Measurements from ENCODE around the gene AKAP9.
"Not testable (repeated sequence)": the region's sequence is repeated elsewhere in the genome, so short reads cannot be mapped to it uniquely, and the experiment has no call there.

Gene AKAP9

DNA sequence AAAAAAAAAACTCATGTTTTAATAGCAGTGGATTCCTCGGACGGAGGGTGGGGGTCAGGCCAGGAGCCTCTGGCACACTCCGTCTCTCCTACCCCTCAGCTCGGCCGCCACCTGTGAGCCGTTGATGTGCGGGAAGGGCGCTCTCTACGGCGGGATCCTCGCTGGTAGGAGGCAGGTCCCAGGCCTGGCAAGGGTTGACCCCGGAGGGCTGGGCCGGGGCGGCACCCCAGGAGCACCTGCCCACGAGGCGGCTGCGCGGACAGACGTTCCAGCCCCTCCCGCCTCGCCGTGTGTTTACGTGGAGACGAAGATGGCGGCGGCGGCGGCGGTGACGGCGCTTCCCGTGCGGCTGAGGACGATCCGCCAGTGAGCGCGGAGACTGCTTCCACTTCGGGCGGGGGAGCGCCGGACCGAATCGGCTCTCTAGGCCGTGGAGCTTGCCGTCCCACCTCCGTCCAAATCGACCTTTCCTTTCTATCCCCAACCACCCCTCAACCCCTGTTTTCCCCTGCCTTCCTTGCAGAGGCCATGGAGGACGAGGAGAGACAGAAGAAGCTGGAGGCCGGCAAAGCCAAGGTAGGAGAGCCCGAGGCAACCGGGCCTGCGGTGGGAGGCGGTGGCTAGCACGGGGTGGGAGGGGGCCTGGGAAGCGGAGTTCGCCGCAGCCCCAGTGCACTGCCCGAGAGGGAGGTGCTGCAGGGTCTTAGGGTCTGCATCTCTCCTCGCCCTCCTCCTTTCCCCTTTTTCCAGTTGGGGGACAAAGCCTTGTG lies at the start of gene AKAP9:
AKAP9 (plus strand) TSS at position 291 of the 770 bp plus-strand sequence; CDS start at position 529, 238 bp downstream.
- DNase-seq (ENCODE audit: low read depth in 2 of 2) = peak; percentile 56 to 75

DNA sequence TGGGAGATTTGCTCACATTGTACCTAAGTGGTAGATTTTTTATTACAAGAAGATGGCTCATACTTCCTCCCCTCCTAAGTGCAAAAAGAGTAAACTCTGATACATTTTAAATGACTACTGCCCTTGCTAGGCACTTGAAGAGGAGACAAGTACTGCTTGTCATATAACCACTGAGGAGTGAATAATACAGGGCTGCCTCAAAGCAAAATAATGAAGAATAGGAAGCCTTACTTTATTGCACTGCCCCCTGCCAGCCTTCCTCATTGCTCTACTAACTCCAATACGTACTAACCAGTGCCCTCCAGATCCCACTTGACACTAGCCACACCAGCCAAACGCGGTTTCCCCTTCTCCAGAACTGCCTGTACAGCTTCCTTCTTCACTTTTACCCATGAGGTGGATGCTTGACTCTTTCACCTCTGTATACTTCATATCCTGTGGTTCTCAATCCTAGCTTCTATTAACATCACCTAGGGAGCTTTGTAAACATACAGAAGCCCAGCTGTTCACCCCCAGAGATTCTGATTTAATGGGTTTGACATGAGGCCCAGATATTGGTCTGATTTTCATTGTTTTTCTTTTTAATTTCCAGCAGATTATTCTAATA lies 48.5 kb upstream of the AKAP9 start:
- no peak for DNase-seq (ENCODE audit: low read depth in 2 of 2)

DNA sequence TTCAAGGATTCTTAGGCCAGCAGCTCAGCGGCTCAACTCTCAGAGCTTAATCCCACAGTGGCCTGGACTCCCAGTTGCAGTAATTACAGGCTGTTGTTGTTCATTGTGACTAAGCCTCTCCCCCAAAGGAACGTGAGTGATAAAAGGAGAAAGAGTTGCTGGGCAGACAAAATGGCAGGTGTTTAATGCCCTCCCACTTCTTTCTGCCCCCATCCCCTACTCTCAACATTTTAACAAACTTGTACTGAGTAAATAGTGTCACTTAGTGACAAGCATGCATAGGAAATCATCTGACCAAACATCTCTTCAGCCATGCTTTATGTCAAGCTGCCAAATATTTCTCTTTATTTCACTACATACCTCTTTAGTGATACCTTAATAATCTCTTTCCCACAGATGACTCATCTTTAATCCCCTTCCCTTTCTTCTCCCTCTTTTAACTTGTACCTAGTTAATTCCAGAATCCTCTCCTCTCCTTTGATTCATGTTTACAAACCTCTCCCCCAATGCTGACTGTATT lies 47.8 kb upstream of the AKAP9 start:
- DNase-seq (ENCODE audit: low read depth in 2 of 2) = no peak

DNA sequence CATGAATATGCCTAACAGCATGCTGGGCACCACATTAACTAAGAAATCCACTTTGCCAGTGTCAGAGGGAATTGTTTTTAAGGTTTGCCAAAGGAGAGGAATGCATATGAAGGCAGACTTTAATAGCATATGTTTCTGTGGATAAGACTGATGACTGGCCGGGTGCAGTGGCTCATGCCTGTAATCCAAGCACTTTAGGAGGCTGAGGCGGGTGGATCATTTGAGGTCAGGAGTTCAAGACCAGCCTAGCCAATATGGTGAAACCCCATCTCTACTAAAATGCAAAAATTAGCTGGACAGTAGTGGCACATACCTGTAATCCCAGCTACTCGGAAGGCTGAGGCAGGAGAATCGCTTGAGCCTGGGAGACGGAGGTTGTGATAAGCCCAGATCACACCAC lies 47.0 kb upstream of the AKAP9 start:
- DNase-seq (ENCODE audit: low read depth in 2 of 2) = not testable (repeated sequence)

DNA sequence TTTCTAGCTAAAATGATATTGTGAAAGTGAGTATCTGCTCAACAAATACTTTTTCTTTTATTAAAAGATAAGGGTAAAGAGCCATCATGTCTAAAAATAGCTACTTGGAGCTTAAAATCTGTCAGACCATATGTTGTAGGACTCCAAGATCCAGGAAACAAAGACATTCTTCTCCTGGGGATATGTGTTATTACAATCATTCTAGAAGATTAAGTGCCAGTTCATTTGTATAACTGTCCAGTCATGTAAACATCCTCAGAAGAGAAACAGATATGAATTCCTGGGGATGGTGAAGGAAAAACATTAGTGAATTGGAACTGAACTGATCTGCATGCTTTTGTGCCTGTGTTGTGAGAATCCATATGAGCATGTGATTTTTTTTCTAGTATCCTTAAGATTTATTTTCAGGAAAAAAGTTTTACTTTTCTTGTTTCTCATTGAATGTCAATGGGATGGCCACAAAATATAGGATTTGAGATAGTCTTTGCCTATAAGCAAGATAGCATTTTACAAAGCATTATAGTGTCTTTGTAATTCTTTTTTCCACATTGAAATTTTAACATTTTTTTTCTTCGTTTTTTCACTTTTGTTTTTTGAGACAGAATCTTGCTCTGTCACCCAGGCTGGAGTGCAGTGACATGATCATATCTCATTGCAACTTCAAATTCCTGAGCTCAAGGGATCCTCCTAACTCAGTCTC lies 45.7 kb upstream of the AKAP9 start:
- no peak for DNase-seq (ENCODE audit: low read depth in 2 of 2)

DNA sequence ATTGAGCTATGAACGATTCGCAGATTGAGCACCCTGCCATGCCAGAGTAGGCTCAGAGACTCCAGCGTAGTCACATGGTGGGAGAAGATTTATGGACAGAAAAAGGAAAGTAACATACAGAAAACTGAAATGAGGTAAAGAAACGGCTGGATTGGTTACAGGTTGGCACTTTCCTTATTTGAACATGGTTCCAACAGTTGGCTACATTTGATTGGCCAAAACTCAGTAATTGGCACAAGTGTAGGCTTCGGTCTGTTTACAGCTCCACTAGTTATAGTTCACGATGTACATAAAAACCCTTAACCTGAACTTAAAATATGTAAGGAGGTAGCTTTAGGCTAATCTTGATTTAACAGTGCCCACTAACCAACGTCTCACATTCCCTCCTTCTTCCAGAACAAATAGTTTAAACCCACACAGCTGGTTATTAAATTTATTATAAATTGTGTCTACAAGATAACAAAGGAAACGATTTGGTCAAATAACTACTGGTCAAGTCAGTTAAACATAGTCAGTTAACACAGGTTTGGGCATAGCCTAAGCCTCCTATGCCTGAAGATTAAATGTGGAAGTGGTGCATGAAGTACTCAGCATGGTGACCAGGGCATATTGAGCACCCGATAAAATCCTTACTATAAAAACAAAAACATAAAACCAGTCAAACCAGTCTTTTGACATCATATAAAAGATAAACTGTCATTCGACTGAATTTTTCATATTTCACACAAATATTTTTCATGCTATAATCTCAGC lies 42.2 kb upstream of the AKAP9 start:
- DNase-seq (ENCODE audit: low read depth in 2 of 2) = no peak

DNA sequence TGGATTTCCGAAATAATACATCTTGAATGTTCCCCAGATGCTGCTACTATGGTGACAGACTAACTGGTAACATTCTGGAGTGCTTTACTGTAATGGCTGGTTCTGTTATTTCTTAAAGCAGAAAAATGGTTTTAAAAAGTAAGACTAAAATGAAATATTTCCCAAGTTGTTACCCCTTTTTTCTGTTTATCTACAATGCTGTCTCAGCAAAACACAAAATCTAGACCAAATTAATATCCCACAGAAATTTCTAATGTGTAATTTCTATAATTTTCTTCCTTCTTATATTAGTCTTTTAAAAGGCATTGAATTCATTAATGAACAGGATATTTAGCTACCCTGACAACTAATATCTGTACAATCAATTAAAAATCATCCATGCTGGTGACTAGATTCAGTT lies 41.1 kb upstream of the AKAP9 start:
- DNase-seq (ENCODE audit: low read depth in 2 of 2) = no peak

DNA sequence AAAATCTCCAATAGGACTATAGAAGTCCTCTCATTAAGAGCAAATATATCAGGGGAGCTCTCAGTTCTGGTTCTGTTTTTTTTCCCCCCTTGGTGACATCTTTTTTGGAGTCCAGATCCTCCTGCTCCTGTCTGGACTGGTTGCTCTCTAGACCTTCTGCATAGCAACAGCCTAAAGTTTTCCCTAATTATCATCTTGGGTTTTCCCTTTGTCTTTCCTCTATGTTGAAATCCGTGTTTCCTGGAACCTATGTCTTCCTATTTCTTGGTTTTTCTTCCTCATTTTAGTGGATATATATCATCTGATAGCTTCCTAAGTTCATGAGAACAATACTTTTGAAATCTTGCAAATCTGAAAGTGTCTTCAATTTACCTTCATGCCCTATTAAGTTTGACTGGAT lies 30.5 kb upstream of the AKAP9 start:
- no peak for DNase-seq (ENCODE audit: low read depth in 2 of 2)

DNA sequence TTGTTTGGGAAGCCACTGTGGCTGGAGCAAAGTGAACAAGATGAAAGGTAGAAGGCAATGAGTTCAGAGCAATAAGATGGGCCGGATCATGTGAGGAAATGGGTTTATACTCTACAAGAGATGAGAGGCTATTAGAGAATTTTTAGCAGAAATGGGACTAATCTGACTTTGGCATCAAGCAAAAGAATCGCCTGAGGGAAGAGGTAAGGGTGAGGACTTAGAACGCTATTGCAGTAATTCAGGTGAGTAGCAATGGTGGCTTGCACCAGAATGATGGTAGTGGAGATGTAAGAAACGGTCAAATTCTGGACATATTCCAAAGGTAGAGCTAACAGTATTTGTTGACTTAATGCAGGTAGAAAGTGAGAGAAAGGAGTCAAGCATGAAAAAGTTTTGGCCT lies 29.5 kb upstream of the AKAP9 start:
- DNase-seq (ENCODE audit: low read depth in 2 of 2) = no peak

DNA sequence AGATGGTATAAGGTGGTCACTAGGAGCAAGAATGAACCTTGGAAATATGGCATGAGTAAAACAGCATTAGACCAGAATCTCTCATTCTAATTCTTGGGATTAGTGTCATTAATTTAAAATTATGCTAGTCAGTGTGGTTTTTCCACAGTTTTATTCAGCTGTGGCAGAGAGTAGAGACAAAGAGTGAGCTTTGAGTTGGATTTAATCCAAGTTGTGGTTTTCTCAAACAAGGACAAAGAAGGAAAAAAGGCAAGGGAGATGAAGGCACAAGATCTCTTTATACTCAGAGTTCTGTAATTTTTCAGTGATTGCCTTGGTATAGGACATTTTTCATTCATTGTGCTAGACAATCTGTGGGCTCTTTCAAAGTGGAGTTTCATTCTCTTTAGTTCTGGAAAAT lies 28.2 kb upstream of the AKAP9 start:
- no peak for DNase-seq (ENCODE audit: low read depth in 2 of 2)

DNA sequence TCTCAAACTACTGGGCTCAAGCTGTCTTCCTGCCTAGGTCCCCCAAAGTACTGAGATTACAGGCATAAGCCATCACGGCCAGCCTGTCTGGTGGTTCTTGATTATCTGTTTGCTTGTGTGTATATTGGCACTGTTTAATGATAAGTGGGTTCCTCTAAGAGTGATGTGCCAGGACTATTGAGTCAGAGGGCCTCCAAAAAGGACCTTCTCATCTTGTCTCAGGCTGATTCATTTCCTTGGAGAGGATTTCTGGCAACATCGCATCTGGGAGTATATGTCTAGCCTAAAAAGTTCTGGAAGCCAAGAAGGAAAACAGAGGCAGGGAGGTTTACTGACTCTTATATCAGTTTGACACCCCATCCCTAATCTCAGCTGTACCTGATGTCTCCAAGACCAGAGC lies 27.1 kb upstream of the AKAP9 start:
- no peak for DNase-seq (ENCODE audit: low read depth in 2 of 2)

DNA sequence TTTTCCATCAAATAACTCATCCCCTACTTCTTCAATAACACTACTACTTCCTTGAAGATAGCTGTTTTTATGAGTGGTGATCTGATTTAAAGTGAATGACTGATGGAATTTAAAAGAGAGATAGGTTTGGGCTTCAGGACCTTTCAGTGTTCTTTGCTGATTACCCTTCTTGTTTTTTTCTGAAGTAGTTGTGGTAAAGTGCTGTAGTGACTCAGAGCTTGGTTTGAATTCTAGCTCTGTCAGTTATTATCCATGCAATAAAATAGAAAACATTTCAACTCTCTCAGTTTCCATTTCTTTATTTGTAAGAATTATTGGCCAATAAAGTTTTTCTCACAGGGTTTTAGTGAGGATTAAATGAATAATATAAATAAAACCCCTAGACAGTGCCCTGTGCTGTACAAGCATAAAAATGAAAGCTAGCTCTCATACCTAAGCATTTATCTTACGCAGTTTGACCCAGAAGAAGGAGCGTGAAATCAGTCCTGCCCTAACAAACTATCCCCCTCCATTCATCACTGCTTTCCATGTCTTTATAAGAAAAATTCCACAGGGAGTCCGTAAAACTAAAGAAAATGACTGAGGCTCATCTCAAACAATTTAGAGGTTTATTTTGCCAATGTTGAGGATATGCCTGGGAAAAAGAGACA lies 25.1 kb upstream of the AKAP9 start:
- DNase-seq (ENCODE audit: low read depth in 2 of 2) = no peak

DNA sequence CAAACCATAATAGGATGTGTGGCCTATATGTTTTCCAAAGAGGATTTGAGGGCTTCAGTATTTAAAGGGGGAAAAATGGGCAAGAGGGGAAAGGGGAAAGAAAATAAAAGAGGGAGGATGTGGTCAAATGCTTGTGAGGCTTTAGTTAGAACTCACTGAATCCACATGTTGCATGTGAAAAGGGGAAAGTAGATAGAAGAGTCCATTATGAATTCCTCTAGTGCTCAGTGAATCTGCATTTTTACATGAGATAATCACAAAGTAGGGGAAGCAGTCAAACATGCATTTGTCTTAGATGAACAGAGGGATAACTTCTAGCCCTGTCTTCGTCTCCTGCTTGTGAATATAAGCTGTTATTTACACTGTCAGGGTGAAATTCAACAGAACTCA lies 24.6 kb upstream of the AKAP9 start:
- DNase-seq (ENCODE audit: low read depth in 2 of 2) = no peak

DNA sequence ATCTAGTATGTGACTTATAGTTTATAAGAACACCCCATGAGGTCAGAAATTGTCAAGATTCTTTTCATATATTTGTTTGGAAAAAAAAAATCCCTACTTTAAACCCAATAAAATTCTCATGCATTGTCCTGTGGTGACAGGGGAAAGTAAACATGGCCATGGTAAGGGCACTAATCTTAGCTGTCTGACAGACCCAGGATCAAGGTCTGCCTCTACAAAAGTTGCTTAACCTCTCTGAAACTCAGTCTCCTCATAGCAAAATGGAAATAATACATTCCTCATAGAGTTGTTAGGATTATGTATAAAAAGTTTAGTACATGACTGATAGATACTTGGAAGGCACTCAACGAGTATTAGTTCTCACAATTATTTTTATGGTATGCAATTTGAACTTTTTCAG lies 22.3 kb upstream of the AKAP9 start:
- no peak for DNase-seq (ENCODE audit: low read depth in 2 of 2)

DNA sequence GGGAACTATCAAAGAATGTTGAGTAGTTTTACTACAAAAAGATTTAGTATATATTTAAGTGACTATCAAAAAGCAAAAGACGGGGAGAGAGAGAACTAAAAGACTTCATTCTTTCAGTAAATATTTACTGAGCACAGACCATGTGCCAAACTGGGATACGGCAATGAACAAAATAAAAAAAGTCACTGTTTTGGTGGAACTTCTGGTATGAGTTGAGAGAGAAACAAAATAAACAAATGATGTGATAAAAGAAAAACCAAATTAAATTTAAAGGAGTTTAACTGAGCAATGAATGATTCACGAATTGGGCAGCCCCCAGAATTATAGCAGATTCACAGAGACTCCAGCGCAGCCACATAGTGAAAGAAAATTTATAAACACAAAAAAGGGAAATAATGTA lies 17.8 kb upstream of the AKAP9 start:
- DNase-seq (ENCODE audit: low read depth in 2 of 2) = no peak

DNA sequence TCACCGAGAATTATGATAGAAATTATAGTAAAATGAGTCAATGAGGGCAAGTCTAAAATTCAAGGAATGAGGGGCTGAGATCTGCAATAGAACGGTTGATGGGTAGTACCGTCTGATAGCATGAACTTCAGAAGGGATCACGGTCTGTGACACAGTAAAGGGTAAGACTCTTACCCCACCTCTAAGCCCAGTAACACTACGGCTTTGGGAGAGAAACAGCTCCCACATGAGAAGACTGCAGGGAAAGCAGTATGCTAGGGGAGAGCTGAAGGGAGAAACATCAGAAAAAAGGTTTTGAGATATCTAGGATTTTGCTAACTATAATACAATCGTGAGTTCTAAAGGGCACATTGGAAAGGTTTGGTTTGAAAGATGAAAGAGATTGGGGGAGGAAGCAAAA lies 12.8 kb upstream of the AKAP9 start:
- DNase-seq (ENCODE audit: low read depth in 2 of 2) = no peak

DNA sequence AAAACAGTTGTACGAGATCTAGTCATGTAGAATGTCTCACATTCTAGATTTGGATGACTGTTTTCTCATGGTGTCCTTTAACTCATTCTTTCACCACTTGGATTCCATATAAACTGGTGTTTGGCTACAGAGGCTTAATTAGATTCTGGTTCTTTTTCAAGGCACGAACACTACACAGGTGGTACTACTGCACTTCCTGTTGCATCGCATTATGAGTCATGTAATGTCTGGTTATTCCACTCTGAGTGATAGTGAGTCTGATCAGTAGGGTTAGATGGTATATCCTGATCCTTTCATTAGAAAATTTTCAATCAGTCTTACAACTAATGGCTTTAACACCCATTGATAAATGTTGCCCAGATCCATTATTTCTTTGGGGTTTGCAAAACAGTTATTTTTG lies 11.2 kb upstream of the AKAP9 start:
- DNase-seq (ENCODE audit: low read depth in 2 of 2) = no peak

DNA sequence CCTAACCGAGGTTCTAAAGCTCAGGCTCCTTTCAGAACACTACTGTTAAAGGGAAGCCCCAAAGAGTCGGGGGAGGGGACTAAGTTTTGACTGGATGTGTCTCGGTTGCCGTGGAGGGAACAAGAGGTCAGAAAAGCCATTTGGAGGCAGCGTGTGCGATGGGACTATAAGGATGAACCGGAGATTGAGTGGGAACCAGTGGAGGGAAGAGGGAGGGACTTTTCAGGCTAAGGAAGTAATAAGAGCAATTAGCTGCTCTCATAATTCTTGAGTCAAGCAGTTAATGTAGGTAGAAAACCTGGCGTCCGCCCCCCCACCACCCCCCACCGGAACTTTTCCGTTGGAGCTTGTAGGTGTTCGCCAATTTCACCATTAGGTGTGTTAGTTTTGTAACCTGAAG lies 491 bp upstream of the AKAP9 start:
- no peak for DNase-seq (ENCODE audit: low read depth in 2 of 2)

DNA sequence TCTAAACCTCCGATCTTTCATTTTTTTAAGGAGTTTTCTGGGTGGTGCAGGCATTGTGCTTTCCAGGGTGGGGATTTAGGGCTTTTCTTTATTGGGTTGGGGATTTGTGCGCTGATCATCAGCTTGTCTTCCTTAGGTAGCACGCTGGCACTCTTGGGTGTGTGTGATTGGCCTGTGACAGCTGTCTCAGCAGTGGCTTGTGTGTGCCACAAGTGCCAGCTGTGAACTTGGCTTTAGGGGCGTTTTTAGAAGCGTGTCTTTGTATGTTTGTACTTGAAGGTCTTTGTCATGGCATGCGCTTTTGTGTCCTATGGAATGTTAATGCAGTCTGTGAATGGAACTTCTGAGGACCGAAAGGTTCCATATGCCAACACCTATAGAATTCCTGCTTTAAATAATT lies 788 bp downstream of the AKAP9 start:
- DNase-seq (ENCODE audit: low read depth in 2 of 2) = no peak

DNA sequence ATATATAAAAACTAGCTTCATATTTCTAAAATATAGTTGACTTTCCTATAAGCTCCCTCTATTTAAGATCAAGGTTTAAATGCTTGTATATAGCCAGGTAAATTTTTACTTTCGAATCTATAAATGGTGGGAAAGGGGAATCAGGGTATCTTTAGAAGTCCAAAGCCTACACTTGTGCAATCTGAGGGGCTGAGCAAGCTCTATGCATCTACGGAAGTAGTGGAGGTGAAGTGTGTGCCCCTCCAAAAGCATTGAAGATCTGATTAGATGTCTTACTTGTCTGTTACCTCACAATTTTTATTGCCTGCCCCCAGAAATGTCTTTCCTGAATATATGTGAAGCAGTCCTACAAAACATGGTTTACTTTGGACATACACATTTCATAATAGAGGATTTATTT lies 1.6 kb downstream of the AKAP9 start:
- no peak for DNase-seq (ENCODE audit: low read depth in 2 of 2)

DNA sequence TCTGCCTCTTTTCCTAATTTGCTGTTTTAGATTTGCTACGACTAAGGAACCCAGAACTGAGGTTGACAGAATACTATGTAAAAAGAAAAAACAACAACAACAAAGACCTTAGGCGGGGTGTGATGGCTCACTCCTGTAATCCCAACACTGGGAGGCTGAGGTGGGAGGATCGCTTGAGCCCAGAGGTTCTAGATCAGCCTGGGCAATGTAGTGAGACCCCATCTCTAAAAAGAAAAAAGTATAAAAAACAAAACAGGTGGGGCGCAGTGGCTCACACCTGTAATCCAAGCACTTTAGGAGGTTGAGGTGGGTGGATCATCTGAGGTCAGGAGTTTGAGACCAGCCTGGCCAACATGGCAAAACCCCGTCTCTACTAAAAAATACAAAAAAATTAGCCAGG lies 4.3 kb downstream of the AKAP9 start:
- DNase-seq (ENCODE audit: low read depth in 2 of 2) = not testable (repeated sequence)

DNA sequence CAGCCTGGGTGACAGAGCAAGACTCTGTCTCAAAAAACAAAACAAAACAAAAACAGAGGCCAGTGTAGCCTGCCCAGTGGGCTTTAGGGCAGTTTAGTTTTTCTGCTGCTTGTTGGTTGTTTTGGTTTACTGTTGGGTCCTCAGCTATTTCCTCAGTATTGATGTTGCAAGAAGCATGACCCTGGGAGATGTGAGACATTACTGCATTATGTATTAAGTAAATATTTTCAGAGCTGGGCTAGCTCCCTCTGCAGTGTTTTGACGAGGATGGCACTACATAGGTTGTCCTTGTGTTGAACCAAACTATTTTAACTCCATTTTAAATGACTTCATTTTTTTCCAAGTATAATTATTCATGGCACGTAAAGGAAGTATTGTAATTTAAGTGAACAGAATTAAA lies 4.8 kb downstream of the AKAP9 start:
- no peak for DNase-seq (ENCODE audit: low read depth in 2 of 2)
